HepG2 (cell line): ENCODE measurements around the gene HIVEP2.

ENCODE experiments used
- AGO1 ChIP-seq: fragments of 200-400 bp; formaldehyde crosslinking; IDR thresholded peaks from 2 replicates; pipeline ENCODE4 v1.6.1; 2017; ENCODE audit warnings: mild to moderate bottlenecking, low read depth, low read length, moderate library complexity; ENCODE audit not compliant: poor library complexity, severe bottlenecking
- EZH2 ChIP-seq: conservative IDR thresholded peaks from 2 replicates; pipeline ENCODE4 v1.6.1; 2012; ENCODE audit warnings: mild to moderate bottlenecking, low read depth, low read length, moderate library complexity
- PHF8 ChIP-seq: sonication (generic); formaldehyde crosslinking; IDR thresholded peaks from 2 replicates; pipeline ENCODE4 v1.5.0; 2020; ENCODE audit warnings: missing genetic modification reagents
- POLR2A ChIP-seq, 2 experiments: IDR thresholded peaks; 2 replicates each; pipeline ENCODE4 v1.6.1; 2011; ENCODE audit warnings: low read depth in 2 of 2, low read length in 2 of 2, mild to moderate bottlenecking in 1 of 2, moderate library complexity in 1 of 2; ENCODE audit not compliant: insufficient read depth in 1 of 2
- SIN3A ChIP-seq: IDR thresholded peaks from 2 replicates; pipeline ENCODE4 v1.6.1; 2011; ENCODE audit warnings: low read depth, mild to moderate bottlenecking, control low read depth, low read length, borderline replicate concordance
- SMARCE1 ChIP-seq: fragments of 450-650 bp; IDR thresholded peaks from 2 replicates; pipeline ENCODE4 v1.6.1; 2017; ENCODE audit warnings: borderline replicate concordance
- XBP1 ChIP-seq: sonication (generic); formaldehyde crosslinking; IDR thresholded peaks from 2 replicates; pipeline ENCODE4 v1.5.0; 2020; ENCODE audit warnings: missing genetic modification reagents
- TF ChIP-seq, protein P1 (sequence below): sonication (generic); formaldehyde crosslinking; IDR thresholded peaks from 2 replicates; pipeline ENCODE4 v1.4.0; 2020; ENCODE audit warnings: low read depth, missing genetic modification reagents
- TF ChIP-seq, protein P2 (sequence below): sonication (generic); formaldehyde crosslinking; IDR thresholded peaks from 2 replicates; pipeline ENCODE4 v1.4.0; 2020; ENCODE audit warnings: missing genetic modification reagents, borderline replicate concordance
- TF ChIP-seq, protein P3 (sequence below): sonication (generic); formaldehyde crosslinking; IDR thresholded peaks from 2 replicates; pipeline ENCODE4 v1.5.0; 2020; ENCODE audit warnings: mild to moderate bottlenecking, missing genetic modification reagents, moderate library complexity

DNA sequence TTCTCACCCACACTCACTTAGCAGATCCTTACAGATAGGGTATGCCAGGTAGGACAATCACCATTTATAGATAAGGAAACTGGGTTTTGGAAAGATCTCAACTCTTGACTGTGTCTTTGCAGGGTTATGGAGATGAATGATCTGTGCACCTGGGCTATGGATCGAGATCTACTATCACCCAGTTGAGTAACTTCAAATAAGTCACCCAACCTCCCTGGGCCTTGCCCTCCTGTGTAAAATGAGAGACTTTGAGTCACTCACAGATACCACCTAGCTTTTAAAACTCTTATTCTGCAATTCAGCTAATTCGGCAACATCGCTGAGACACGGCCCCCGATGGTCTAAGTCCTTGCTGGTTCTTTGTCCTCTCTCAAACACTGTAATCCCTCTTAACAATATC lies 53.5 kb downstream of the HIVEP2 start:
- no peak for TF ChIP-seq SIN3A
- no peak for TF ChIP-seq SMARCE1
- TF ChIP-seq, protein P1, sequence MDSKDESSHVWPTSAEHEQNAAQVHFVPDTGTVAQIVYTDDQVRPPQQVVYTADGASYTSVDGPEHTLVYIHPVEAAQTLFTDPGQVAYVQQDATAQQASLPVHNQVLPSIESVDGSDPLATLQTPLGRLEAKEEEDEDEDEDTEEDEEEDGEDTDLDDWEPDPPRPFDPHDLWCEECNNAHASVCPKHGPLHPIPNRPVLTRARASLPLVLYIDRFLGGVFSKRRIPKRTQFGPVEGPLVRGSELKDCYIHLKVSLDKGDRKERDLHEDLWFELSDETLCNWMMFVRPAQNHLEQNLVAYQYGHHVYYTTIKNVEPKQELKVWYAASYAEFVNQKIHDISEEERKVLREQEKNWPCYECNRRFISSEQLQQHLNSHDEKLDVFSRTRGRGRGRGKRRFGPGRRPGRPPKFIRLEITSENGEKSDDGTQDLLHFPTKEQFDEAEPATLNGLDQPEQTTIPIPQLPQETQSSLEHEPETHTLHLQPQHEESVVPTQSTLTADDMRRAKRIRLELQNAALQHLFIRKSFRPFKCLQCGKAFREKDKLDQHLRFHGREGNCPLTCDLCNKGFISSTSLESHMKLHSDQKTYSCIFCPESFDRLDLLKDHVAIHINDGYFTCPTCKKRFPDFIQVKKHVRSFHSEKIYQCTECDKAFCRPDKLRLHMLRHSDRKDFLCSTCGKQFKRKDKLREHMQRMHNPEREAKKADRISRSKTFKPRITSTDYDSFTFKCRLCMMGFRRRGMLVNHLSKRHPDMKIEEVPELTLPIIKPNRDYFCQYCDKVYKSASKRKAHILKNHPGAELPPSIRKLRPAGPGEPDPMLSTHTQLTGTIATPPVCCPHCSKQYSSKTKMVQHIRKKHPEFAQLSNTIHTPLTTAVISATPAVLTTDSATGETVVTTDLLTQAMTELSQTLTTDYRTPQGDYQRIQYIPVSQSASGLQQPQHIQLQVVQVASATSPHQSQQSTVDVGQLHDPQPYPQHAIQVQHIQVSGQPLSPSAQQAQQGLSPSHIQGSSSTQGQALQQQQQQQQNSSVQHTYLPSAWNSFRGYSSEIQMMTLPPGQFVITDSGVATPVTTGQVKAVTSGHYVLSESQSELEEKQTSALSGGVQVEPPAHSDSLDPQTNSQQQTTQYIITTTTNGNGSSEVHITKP, result no peak
- no peak for TF ChIP-seq AGO1
- TF ChIP-seq, protein P2, sequence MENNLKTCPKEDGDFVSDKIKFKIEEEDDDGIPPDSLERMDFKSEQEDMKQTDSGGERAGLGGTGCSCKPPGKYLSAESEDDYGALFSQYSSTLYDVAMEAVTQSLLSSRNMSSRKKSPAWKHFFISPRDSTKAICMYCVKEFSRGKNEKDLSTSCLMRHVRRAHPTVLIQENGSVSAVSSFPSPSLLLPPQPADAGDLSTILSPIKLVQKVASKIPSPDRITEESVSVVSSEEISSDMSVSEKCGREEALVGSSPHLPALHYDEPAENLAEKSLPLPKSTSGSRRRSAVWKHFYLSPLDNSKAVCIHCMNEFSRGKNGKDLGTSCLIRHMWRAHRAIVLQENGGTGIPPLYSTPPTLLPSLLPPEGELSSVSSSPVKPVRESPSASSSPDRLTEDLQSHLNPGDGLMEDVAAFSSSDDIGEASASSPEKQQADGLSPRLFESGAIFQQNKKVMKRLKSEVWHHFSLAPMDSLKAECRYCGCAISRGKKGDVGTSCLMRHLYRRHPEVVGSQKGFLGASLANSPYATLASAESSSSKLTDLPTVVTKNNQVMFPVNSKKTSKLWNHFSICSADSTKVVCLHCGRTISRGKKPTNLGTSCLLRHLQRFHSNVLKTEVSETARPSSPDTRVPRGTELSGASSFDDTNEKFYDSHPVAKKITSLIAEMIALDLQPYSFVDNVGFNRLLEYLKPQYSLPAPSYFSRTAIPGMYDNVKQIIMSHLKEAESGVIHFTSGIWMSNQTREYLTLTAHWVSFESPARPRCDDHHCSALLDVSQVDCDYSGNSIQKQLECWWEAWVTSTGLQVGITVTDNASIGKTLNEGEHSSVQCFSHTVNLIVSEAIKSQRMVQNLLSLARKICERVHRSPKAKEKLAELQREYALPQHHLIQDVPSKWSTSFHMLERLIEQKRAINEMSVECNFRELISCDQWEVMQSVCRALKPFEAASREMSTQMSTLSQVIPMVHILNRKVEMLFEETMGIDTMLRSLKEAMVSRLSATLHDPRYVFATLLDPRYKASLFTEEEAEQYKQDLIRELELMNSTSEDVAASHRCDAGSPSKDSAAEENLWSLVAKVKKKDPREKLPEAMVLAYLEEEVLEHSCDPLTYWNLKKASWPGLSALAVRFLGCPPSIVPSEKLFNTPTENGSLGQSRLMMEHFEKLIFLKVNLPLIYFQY (CRISPR knock-in tag), result no peak
- no peak for TF ChIP-seq POLR2A (IDR thresholded peaks at IDR 0.05; ENCODE audit: insufficient read depth in 1 of 2, low read depth in 2 of 2, low read length in 2 of 2)
- TF ChIP-seq, protein P3, sequence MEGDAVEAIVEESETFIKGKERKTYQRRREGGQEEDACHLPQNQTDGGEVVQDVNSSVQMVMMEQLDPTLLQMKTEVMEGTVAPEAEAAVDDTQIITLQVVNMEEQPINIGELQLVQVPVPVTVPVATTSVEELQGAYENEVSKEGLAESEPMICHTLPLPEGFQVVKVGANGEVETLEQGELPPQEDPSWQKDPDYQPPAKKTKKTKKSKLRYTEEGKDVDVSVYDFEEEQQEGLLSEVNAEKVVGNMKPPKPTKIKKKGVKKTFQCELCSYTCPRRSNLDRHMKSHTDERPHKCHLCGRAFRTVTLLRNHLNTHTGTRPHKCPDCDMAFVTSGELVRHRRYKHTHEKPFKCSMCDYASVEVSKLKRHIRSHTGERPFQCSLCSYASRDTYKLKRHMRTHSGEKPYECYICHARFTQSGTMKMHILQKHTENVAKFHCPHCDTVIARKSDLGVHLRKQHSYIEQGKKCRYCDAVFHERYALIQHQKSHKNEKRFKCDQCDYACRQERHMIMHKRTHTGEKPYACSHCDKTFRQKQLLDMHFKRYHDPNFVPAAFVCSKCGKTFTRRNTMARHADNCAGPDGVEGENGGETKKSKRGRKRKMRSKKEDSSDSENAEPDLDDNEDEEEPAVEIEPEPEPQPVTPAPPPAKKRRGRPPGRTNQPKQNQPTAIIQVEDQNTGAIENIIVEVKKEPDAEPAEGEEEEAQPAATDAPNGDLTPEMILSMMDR (CRISPR knock-in tag), result no peak
- no peak for TF ChIP-seq EZH2
- TF ChIP-seq XBP1 (CRISPR knock-in tag), result no peak
- TF ChIP-seq PHF8 (CRISPR knock-in tag), result no peak
